ENCODE data around the gene KRT4.

GRCh38 chr12:52844386-52844785 lies 30.5 kb upstream of the KRT4 start:
- TF ChIP-seq EZH2 (IDR thresholded peaks at IDR 0.05; ENCODE audit: insufficient read depth, poor library complexity, severe bottlenecking) (no peak), EZH2phosphoT487 (IDR thresholded peaks at IDR 0.05; ENCODE audit: insufficient read depth, low read depth) (no peak)

Measured in GM23248 (cell line).